Embryonic facial prominence (tissue), 1 donor: ENCODE results near the gene ZNF408.

Source experiments
- DNase-seq: peaks from one replicate; pipeline ENCODE4 v3.0.0-alpha.2; 2016; ENCODE audit errors: extremely low spot score

ZNF408 gene

DNA sequence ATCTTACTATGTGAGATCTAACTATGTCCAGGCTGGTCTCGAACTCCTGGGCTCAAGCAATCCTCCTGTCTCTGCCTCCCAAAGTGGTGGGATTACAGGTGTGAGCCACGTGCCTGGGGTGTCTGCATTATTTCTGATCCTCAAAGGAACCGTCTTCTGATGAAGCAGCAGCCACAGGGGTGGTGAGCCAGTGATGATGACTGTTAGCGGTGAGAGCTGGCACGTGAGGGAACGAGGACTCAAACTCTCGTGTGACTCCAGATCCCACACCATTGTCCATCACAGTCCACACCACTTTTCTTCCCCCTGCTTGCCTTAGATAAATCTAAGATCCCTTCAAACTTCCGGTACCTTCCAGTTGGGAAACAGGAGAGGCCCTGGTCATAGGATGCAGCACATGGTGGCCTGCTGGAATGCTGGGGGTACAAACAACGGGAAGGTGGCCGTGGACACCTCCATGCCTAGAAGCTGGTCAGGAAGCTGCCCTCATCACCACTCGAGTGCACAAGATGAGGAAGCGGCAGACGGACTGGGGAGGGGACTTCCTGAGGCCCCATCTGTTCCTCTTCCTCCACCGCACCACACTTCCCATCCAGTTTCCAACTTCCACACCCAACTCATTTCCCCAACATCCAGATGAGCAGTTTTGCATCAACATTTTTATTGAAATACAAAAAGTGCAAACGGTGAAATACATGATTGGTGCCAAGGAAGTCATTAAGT, 24.2 kb upstream of the ZNF408 start:
- DNase-seq: no peak

DNA sequence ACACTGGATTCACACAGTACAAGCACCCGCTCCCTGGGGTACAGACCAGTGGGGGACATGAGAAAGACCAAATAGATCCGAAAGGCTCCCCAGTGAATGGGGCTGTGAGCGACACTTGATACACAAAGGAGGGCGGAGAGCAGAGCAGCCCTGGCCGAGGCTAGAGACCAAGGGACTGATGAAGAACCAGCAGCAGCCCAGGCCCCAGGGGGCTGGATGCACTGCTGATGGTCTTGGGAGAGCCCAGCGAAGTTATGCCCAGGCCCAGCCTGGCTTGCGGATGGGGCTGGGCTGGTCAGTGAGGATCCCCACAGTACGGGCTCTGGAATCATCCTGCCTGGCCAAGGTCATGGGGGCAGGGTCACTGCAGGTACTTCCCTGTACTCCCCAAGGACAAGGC, 23.7 kb upstream of the ZNF408 start:
- DNase-seq: no peak

DNA sequence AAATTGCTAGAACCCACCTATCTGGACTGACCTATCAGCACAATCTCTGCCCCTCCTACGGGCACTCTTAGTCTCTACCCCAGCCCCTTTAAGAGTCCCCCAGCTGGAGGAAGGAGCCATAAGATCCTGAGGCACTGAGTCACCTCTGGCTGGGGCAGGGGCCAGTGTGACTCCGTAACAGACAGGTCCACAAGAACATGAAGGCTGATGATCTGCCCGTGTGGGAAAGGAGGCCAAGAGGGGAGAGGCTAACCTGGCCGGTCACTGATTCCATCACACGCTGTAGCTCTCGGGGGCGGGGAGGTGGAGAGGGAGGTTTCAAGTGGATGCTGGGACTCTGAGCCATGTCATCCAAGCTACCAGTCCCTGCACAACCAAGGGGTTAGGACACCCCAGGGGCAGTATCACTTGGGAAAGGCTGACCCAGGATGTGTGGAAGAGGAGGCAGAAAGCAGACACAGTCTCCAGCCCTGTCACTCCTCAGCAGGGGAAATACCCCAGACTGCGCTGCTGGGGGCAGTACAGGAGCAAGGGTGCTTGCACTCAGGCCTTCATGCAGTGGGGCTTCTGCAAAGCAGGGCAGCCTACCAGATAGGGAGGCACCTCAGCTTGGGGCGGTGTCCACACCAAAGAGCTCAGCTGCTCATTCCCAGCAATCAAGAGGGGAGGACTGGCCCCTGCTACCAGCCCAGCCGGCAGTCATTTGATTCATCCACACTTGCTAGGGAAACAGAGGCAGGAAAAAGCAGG, 22.7 kb upstream of the ZNF408 start:
- DNase-seq: no peak

DNA sequence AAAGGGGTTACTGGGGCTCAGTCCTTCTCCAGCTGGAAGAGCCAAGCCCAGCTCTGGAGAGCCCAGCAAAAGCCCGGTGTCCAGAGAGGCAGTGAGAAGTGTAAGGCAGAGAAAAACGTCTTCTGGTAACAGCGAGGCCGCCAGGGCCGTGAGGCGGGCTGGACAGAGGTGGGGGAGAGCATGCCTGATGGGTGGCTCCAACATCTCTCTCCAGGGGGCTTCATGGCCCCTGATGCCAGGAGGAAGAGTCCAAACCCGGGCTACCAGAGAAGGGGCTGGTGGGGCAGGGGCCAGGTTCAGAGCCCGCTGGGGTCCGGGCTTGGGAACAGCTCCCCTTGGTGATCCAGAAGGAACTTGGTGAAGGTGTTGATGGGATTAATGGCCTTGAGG, 22.1 kb upstream of the ZNF408 start:
- no peak for DNase-seq

DNA sequence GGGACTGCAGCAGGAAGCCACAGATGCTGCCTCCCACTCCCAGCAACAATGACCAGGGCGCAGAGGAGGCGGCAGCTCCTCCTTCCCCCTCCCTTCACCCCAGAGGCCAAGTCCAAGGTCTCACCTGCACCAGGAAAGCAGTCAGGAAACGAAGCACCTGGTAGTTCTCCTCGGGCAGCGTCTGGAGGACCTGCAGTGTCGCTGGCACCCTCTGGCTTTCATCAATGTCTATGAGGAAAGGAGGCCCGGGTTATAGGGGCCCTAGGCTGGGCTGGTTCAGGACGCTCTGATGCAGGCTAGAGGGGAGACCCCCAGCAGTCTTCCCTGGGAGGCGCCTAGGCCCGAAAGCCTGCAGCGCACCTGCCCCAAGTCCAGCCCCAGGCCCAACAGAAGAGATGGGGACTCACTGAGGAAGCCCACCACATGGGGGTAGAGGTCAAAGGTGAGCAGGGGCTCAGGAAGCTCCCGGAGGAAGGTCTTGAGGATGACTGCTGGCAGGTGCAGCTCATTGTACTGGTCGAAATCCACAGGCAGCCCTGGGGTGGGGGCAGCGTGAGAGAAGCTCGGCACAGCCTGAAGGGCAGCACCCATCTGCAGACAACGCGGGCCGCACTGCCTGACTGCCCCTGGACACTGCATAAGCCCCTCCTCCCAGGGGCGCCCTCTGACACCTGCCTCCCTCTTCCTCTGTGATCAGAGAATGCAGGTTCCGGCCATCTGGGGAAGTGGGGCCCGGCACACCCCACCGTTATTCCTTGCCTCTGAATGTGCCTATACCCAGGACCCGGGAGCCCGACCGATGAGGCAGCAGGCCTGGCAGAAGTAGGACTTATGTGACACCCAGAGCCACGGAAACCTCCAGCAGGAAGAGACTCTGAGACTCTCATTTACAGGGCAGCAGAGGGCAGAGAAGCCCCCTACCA, 21.3 kb upstream of the ZNF408 start:
- DNase-seq: no peak

DNA sequence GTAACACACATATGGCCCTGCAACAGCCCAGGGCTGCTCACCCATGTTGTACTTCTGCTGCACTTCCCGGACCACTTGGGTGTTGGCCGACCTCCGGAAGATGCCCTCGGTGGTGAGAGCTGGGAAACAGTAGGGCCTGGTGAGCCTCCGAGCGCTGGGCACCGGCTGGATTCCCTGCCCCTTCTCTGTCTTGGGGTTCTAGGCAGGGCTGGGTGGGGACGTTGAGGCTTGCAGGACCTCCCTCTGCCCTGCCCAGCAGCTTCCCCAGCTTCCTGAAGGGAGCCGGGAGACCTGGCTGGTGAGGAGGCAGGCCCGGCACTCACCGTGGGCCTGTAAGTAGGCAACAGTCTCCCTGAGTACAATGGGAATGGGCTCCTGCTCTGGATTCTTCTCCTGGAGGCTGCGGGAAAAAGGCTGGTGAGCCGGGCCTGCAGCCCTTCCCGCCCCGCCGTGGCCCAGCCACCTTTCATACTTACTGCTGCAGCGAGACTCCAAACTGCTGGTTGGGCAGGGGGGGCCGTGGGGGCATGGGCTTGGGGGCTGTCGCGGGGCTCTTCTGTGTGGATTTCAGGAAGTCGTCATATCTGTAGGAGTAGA, 20.6 kb upstream of the ZNF408 start:
- no peak for DNase-seq

DNA sequence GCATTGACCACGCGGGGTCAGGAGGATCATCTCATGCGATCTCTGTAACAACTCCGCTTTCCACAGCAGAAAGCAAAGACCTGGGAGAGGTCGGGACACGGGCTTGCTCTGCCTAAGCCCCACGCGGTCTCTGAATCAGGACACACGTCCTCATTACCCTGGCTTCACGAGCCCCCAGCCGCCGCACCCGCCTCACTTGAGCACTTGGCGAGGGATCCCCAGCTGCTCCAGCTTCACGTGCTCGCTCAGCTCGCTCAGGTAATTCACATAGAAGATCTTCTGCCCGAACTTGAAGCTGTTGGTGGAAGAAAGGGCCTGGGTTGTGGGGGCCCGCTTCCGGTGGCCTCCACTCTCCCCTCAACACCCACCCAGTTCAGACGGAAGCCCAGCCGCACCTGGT, 20.0 kb upstream of the ZNF408 start:
- no peak for DNase-seq

DNA sequence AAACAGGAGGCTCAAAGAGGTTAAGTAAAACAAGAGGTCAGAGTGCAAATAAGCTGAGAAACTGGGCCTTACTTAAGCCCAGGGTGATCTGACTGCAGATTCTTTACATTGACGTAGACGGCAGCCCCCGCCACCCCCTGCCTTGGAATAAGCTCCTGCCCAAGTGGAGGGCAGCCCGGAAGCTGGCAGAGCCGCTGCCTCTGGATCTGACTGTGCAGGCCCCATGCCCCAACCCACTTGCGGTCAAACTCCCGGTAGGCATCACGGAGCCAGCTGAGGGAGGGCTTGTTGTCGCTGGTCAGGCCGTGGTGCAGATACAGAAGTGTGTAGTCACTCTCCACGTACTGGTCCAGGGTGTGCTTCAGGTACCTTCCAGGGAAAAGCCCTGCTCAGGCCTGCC, 19.0 kb upstream of the ZNF408 start:
- no peak for DNase-seq

DNA sequence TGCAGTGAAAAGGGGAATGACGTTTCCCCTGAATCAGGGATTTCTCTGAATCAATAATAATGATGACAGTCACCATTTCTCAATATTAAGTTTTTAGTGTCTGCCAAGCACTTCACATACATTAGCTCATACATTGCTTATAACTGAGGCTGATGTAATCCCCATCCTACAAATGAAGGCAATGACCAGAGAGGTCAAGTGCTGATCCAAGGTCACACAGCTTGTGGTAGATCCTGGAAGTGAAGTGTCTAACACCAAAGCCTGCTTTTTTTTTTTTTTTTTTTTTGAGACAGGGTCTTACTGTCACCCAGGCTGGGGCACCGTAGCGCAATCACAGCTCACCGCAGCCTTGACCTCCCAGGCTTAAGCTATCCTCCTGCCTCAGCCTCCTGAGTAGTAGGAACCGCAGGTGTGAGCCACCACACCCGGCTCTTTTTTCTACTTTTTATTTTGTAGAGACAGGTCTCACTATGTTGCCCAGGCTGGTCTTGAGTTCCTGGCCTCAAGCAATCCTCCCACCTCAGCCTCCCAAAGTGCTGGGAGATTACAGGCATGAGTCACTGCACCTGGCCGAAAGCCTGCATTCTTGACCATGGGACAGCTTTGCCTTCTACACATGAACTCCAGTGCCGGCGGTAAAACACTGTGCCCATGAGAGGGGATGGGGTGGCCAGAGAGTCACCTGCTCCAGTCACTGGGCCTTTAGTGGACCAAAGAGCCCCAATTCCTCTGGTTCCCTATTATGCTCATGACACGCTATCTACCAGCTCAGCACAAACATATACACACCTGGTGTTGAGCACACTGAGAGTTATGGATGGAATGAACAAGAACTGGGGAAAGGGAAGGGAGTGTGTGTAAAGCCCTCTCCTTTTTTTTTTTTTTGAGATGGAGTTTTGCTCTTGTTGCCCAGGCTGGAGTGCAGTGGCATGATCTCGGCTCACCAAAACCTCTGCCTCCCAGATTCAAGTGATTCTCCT, 17.8 kb upstream of the ZNF408 start:
- DNase-seq: no peak

DNA sequence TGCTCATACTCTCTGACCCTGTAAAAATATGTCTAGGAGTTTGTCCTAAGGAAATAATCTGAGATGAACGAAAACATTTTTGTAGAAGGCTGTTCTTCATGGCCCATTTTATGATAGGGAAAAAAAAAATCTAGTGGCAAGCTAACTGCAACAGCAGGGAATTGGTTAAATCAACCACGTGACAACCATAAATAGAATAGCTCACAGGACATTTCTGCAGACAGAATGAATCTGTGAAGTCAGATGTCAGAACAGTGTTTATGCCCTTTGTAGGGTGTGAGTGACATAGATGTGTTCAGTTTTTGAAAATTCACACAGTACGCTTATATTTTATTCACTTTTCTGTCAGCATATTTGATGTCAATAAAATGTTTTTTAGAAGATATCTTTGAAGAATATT, 16.5 kb upstream of the ZNF408 start:
- DNase-seq: no peak

DNA sequence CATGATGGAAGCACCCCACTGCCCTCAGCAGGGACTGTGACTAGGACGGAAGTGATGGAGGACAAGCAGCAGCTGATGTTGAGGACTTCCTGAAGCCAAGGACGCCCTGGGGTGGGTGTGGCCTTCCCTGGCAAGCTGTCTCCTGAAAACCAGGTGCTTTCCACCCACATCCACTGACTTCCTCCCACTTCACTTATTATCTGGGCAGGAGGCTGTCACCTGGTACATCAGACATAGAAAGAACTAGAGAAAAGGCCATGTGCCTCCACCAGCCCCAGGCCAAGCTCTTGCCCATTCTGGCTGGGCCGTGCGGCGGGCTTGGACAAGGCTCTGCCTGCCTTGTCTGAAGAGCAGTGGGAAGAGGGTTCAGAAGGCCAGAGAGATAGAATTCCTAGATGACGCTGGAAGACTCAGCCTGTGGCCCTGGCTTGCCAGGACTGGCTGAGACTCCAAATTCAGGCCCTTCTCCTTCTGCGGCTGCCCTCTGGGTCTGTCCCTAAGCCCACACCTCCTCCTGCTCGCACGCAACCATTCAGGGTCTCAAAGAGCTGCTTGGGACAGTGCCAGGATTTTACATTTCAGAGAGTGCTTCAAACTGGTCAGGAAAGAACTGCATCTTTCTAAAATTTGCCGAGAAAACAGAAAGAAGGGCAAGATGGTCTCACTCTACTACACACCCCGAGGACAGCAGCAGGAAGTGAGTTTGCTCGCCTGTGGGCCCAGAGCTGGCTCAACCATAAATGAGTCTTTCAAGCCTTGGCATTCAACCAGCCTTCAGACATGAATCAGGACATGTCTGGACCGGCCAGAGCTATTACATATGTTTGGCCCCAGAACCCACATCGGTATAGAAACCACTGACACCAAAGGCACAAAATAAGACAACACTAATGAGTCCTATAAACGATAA, 13.7 kb upstream of the ZNF408 start:
- DNase-seq: no peak

DNA sequence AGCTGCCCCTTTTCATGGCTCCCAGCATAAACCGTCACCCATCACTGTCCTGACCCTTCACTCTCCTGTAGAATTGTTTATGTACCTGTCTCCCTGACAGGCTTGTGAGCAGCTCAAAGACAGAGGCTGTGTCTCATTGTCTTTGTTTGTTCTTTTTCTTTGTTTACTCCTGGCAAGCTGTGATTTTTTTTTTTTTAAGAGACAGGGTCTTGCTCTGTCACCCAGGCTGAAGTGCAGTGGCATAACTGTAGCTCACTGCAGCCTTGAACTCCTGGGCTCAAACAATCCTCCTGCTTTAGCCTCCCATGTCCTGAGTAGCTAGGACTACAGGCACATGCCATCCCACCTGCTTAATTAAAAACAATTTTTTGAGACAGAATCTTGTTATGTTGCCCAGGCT, 10.1 kb upstream of the ZNF408 start:
- no peak for DNase-seq

DNA sequence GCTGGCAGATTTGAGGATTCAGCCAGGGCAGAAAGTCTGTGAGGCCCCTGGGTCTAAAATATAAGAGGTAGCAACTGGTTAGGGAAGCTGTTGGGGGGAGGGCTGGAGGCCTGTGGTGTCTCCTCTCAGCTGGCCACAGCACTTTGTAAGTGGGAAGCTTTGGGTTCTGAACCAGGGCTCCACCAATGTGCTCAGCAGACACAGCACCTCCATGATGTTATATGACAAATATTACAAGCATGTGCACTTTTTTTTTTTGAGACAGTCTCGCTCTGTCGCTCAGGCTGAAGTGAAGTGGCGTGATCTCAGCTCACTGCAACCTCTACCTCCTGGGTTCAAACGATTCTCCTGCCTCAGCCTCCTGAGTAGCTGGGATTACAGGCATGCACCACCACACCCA, 8.4 kb upstream of the ZNF408 start:
- DNase-seq: no peak

DNA sequence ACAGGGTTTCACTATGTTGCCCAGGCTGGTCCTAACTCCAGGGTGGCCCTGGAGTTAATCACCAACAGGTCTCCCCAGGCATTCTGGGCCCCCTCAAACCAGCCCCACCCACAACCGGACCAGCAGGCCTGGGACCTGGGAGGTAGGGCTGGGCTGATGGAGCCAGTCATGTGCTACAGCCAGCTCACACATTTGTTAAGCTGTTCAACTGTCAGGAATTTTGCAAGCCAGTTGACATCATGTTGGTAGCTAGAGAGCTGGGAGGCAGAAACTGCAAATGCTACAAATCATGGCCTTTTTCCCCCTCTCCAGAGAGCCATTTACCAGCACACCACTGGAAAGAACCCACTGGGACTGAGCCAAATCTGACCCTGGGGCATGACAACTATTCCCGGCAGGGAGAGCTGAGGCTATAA, 7.2 kb upstream of the ZNF408 start:
- DNase-seq: no peak

DNA sequence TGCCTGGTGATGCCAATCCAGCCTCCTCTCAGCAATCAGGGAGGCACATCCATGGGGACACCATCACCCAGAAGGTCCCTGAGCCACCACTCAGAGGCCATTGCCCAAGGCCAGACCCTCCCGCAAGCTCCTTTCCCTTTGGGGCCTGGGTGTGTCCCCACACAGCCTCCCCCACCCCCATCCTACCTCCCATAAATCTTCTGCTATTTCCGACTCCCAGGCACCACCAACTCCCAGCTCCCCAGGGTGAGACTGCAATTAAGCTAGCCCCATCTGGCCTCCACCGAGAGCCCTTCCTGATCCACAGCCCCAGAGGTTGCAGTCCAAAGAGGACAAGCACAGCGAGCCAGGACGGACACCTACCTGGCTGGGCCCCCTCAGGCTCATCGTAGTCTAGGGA, 6.8 kb upstream of the ZNF408 start:
- no peak for DNase-seq

DNA sequence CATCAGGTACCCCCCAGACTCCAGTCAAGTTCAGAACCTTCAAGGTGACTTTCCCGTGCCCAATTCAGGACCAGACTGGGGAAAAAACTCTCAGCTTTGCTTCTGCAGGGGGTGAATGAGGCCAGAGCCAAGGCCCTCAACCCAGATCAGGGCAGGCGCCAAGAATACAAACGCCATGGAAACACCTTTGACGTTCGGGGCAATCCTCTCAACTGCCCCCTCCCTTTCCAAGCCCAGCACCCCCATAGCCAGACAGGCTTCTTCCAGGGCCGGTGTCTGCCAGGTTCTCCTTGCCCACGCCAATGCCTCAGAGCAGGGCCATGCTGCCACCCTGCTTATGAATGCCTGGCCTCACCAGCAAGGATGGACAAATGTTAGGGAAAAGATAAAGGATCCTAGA, 6.2 kb upstream of the ZNF408 start:
- no peak for DNase-seq

DNA sequence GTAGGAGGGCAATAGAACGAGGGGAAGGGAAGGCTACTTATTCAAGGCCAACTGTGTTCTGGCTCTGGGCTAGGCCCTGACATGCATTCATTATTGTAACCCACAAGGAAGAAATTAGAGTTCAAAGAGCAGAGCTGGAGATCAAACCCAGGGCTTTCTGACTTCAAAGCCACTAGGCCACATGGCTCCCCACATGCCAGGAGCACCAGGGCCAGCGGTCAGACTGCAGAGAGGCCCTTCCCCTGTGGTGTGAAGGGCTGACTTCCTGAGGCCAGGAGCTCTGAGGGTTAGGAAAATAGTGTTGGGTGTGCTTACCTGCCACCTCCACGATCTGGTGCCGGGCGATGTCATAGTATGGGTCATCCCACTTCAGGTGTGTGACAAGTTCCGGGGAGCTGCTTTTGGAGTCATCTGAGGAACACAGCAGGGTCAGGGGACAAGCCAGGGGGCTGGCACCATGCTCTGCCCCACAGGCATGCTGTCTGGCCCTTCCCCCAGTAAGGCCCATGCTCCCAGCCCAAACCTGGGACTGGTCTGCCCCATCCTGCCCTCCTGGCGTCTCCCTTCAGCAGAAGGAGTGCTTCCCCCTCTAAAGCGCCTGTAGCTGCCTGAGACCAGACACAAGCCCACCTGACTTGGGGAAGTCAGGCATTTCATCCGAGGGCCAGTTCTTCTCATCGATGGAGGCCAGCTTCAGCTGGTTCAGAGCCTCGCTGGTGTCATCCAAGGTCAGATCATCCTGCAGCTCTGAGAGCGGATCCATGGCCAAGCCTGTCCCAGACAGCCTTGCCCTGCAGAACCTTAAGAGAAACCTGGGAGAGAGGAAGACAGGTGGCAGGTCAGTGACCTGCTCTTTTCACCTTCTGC, 5.3 kb upstream of the ZNF408 start:
- DNase-seq: no peak

DNA sequence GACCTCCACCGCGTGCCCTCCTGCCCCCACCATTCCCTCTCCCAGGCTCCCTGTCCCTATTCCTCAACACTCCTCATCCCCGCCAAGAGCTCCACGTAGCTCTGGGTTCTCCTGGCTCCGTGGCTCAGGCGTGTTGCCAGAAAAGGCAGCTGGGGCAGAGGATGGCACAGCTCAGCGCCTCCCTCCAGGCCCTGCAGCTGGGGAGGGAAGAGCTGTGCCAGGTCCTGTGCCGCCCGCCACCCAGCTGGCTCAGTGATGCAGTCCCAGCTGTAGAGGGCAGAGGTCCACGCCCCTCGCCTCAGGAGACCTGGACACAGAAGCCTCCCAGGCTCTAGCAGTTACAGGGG, 4.6 kb upstream of the ZNF408 start:
- DNase-seq: no peak

DNA sequence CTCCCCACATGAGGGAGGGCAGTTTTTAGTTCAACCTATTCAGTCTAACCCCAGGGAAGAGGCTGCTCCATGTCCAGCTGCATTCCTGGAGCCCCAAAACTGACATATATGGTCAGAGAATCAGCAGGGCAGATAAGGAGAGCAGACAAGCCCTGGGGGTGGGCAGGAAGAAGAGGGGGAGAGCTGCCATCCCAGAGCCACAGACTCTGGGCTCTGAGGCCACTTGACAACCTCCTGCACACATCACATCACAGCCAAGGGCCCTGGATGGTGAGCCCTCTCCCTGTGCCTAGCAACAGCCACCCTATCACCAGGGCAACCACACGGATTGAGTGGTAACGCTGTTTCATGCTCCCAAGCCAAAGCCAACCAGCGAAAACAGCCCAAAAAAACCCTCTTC, 3.5 kb upstream of the ZNF408 start:
- no peak for DNase-seq
